ENCODE results near the gene SYTL5. TPM values are rescaled to one million over a fixed set of nuclear protein-coding genes. Genes with fewer than 3 reads are reported as not detected.

The SYTL5 gene
- total RNA-seq, 1 experiment from 2014 or later, result 0.04 TPM

DNA sequence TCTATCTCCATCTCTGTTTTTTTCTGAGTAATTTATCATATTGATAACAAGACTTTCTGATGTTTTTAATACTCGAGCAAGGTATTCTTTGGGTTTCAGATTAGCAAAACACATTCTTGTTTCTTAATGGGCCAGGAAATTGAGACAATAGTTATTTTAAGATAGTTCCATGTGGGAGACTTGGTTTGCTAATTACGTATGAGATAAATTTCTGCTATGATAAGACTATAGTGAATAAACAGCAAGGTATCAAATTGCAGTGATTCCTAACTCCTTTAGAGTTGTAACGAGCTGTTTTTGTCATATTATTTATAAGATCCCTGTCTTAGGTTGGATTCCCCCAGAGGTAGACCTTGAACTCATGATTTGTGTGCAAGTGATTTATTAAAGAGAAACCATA lies 38.3 kb downstream of the SYTL5 start:
- Histone ChIP-seq H3K4me2 (ENCODE audit: low read length) (no peak overlapping the region), H3K27me3 (ENCODE audit: low read length) (no peaks in the 10 kb centered on the region), H2AFZ (ENCODE audit: low read length) (no peak overlapping the region), H3K36me3 (ENCODE audit: low read depth, low read length) (no peaks in the 10 kb centered on the region), H3K9me3 (ENCODE audit: low read length) (no peaks in the 10 kb centered on the region), H3K4me1 (ENCODE audit: insufficient read depth, low read length) (peaks cover 9% of the 10 kb centered on the region; the same call in 1 of the 2 replicates), H3F3A (ENCODE audit: low read length, unreplicated experiment) (no peaks in the 10 kb centered on the region), H3K79me2 (ENCODE audit: low read length) (no peaks in the 10 kb centered on the region), H3K27ac (ENCODE audit: low read length) (no peak overlapping the region), H3K9ac (ENCODE audit: low read length) (no peak overlapping the region), H3K4me3 (ENCODE audit: low read length) (no peak overlapping the region), H4K20me1 (ENCODE audit: low read length) (no peaks in the 10 kb centered on the region), H3K9me2 (replicated peaks; ENCODE audit: low read length) (no peaks in the 10 kb centered on the region)
- CTCF ChIA-PET, result no interaction called here
- intact Hi-C loops (cut with micrococcal nuclease), result no loop called here
- POLR2A ChIA-PET (ENCODE audit: unreplicated experiment), result no interaction called here
- no peak for TF ChIP-seq EZH2phosphoT487 (IDR thresholded peaks at IDR 0.05; ENCODE audit: borderline replicate concordance, low read length)
- TF ChIP-seq EZH2 (IDR thresholded peaks at IDR 0.05; ENCODE audit: low read length, unreplicated experiment), result no peak
- TF ChIP-seq, protein P1, sequence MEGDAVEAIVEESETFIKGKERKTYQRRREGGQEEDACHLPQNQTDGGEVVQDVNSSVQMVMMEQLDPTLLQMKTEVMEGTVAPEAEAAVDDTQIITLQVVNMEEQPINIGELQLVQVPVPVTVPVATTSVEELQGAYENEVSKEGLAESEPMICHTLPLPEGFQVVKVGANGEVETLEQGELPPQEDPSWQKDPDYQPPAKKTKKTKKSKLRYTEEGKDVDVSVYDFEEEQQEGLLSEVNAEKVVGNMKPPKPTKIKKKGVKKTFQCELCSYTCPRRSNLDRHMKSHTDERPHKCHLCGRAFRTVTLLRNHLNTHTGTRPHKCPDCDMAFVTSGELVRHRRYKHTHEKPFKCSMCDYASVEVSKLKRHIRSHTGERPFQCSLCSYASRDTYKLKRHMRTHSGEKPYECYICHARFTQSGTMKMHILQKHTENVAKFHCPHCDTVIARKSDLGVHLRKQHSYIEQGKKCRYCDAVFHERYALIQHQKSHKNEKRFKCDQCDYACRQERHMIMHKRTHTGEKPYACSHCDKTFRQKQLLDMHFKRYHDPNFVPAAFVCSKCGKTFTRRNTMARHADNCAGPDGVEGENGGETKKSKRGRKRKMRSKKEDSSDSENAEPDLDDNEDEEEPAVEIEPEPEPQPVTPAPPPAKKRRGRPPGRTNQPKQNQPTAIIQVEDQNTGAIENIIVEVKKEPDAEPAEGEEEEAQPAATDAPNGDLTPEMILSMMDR (conservative IDR thresholded peaks at IDR 0.05; ENCODE audit: low read depth, low read length), result no peak
- ATAC-seq, result no peak
- BruUV-seq (replicated peaks), result no TSS peak
- no peak for DNase-seq

DNA sequence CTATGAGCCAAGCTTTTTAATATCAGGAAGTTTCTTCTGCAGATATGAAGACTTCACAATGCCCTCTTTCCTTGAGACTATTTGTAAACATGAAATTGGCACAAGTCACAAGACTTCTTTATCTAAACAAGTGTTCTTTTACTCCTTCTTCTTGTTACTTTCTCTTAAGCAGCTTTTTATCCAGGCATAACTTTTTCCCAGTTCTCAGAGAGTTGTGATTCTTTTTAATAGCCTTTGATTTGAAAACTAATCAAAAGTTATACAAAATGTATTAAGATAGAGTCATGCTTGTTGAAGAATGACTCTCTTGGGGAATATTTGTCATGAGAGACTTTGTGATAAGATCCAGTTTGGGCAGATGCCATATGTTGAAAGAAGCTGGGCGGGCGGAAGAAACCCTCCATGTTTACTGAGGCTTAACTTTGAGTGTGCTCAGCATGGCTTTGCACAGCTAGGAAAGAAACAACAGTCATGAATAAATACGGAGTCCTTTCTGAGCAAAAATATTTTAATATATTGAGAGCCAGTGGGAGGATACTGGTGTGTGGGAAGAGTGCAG lies 39.3 kb downstream of the SYTL5 start:
- CTCF ChIA-PET, result no interaction called here

DNA sequence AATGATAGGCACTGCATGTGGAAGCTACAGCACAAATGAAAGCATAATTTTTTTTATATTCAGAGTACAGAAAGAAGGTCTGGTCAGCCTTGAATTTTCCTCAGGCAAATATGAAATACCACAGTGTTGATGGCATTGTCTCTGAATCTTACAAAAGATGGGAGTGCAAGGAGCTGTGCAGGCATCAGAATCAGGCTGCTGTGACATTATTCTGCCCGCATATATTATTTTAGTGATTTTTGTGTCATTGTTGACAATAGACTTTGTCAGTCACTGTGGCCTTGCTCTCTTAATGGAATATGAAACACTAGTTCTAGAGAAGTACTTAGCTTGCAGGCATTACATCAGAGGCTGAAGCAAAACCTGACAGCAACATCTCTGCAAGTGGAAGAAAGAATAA lies 42.5 kb downstream of the SYTL5 start:
- H3K9ac ChIP-seq (ENCODE audit: low read length), result no peak overlapping the region
- H4K20me1 ChIP-seq (ENCODE audit: low read length), result no peaks in the 10 kb centered on the region
- intact Hi-C loops (cut with micrococcal nuclease), result no loop called here

More for the DNA sequence above, 39.3 kb downstream of the SYTL5 start:
- Histone ChIP-seq H3K27me3 (ENCODE audit: low read length) (no peaks in the 10 kb centered on the region), H3K79me2 (ENCODE audit: low read length) (no peaks in the 10 kb centered on the region), H3F3A (ENCODE audit: low read length, unreplicated experiment) (no peaks in the 10 kb centered on the region), H3K4me2 (ENCODE audit: low read length) (no peak overlapping the region), H3K9me2 (replicated peaks; ENCODE audit: low read length) (no peaks in the 10 kb centered on the region), H3K9me3 (ENCODE audit: low read length) (no peaks in the 10 kb centered on the region), H3K4me3 (ENCODE audit: low read length) (no peak overlapping the region), H4K20me1 (ENCODE audit: low read length) (no peaks in the 10 kb centered on the region), H3K9ac (ENCODE audit: low read length) (no peak overlapping the region), H3K4me1 (ENCODE audit: insufficient read depth, low read length) (peaks cover 12% of the 10 kb centered on the region; the same call in 1 of the 2 replicates), H3K36me3 (ENCODE audit: low read depth, low read length) (no peaks in the 10 kb centered on the region), H3K27ac (ENCODE audit: low read length) (no peak overlapping the region), H2AFZ (ENCODE audit: low read length) (no peak overlapping the region)
- ATAC-seq (no peak), DNase-seq (peak; percentile 69)
- POLR2A ChIA-PET (ENCODE audit: unreplicated experiment), result no interaction called here
- BruUV-seq (replicated peaks), result no TSS peak
- TF ChIP-seq, protein P1 (conservative IDR thresholded peaks at IDR 0.05; ENCODE audit: low read depth, low read length), result no peak
- intact Hi-C loops (cut with micrococcal nuclease), result no loop called here

More for the DNA sequence above, 42.5 kb downstream of the SYTL5 start:
- Histone ChIP-seq H3K4me1 (ENCODE audit: insufficient read depth, low read length) (peaks cover 32% of the 10 kb centered on the region), H3K27me3 (ENCODE audit: low read length) (no peaks in the 10 kb centered on the region), H3K79me2 (ENCODE audit: low read length) (no peaks in the 10 kb centered on the region), H3F3A (ENCODE audit: low read length, unreplicated experiment) (no peaks in the 10 kb centered on the region), H3K9me2 (replicated peaks; ENCODE audit: low read length) (no peaks in the 10 kb centered on the region), H2AFZ (ENCODE audit: low read length) (no peak overlapping the region), H3K4me3 (ENCODE audit: low read length) (no peak overlapping the region), H3K27ac (ENCODE audit: low read length) (no peak overlapping the region), H3K9me3 (ENCODE audit: low read length) (no peaks in the 10 kb centered on the region), H3K4me2 (ENCODE audit: low read length) (no peak overlapping the region), H3K36me3 (ENCODE audit: low read depth, low read length) (no peaks in the 10 kb centered on the region)
- ATAC-seq (no peak), DNase-seq (no peak)
- CTCF ChIA-PET, result no interaction called here
- no peak for TF ChIP-seq EZH2 (IDR thresholded peaks at IDR 0.05; ENCODE audit: low read length, unreplicated experiment)
- TF ChIP-seq, protein P1 (conservative IDR thresholded peaks at IDR 0.05; ENCODE audit: low read depth, low read length), result no peak
- no peak for TF ChIP-seq EZH2phosphoT487 (IDR thresholded peaks at IDR 0.05; ENCODE audit: borderline replicate concordance, low read length)
- POLR2A ChIA-PET (ENCODE audit: unreplicated experiment), result no interaction called here
- no TSS peak for BruUV-seq (replicated peaks)
